Thyroid gland (tissue), 4 donors: Measurements from ENCODE around the gene FNBP1.

Experiments
- POLR2A ChIP-seq, 2 donors: fragments of 450-650 bp; IDR thresholded peaks; one replicate each; pipeline ENCODE4 v1.6.1; 2017; ENCODE audit warnings: antibody characterized with exemption in 2 of 2, mild to moderate bottlenecking in 2 of 2, moderate library complexity in 1 of 2
- TF ChIP-seq, protein P1 (sequence below), 6 experiments: fragments of 200-600 bp in 3 of 6; fragments of 450-650 bp in 3 of 6; sonication (generic) in 3 of 6; IDR thresholded peaks; one replicate each; pipeline ENCODE4 v1.5.1; 2016 to 2019; ENCODE audit warnings: antibody characterized with exemption in 6 of 6, mild to moderate bottlenecking in 2 of 6, inconsistent platforms in 1 of 6, moderate library complexity in 1 of 6

DNA sequence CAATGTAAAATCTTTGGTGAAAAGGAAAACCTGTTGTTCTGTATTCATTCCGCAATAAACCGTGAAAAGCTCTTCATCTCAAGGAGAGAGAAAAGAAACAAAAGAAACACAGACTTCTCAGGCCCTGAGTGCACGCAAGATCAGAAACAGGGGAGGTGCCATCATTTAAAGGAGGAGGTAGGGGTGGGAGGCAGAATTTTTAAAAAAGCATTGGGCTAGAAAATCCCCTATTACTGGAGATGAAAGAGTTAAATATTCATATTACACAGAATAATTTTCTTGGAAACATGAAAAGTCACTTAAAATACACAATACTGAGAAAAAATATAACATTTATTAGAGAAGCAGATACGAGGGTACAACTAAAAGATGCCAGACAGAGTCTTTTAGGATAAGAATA lies 151.4 kb downstream of the FNBP1 start:
- TF ChIP-seq, protein P1, sequence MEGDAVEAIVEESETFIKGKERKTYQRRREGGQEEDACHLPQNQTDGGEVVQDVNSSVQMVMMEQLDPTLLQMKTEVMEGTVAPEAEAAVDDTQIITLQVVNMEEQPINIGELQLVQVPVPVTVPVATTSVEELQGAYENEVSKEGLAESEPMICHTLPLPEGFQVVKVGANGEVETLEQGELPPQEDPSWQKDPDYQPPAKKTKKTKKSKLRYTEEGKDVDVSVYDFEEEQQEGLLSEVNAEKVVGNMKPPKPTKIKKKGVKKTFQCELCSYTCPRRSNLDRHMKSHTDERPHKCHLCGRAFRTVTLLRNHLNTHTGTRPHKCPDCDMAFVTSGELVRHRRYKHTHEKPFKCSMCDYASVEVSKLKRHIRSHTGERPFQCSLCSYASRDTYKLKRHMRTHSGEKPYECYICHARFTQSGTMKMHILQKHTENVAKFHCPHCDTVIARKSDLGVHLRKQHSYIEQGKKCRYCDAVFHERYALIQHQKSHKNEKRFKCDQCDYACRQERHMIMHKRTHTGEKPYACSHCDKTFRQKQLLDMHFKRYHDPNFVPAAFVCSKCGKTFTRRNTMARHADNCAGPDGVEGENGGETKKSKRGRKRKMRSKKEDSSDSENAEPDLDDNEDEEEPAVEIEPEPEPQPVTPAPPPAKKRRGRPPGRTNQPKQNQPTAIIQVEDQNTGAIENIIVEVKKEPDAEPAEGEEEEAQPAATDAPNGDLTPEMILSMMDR (IDR thresholded peaks at IDR 0.05), result no peak
- no peak for TF ChIP-seq POLR2A (IDR thresholded peaks at IDR 0.05)
